GM19397 (cell line): ENCODE results near the gene KRT72.
"Not testable (repeated sequence)": the region's sequence is repeated elsewhere in the genome, so short reads cannot be mapped to it uniquely, and the experiment has no call there.

Experiments used
- ATAC-seq: cut with Tn5 transposase; IDR thresholded peaks from one replicate; pipeline ENCODE4 v1.9.1; 2021; ENCODE audit warnings: mild to moderate bottlenecking, moderate library complexity; ENCODE audit not compliant: unreplicated experiment

The KRT72 gene

DNA sequence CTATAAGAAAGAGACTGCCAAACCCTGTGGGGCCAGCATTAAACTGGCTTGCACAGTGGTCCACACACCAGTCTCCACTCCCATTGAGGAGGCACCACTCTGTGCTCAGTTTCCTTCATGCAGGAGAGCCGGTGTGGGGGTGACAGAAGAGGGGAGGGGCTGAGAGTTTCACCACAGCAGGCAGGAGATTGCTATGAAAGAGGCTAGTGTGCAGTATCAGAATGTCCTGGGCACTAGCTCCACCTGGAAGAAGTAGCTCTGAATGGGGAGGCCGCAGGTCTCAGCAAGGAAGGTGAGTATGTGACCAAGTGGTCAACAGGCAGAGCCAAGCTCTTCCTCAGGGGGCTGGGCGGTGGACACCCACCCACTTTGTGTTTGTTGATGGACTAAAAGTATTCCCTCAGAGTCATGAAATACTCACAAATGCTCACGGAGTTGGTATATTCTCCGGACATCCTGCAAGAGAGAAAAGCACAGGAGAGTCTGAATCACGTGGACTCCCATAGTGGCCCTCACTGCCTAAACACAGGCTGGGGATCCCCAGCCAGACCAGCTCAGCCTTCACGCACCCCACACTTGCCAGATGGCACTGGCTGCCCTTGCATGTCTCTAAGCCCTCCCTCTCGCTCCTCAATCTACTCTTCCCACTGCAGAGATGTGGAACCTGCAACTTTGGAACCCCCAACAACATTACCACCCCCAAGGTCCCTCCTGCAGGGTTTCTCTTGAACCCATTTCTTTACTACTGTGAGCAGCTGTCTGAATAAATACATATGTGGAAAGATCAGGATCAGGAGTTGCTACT lies 7.8 kb upstream of the KRT72 start:
- no peak for ATAC-seq

DNA sequence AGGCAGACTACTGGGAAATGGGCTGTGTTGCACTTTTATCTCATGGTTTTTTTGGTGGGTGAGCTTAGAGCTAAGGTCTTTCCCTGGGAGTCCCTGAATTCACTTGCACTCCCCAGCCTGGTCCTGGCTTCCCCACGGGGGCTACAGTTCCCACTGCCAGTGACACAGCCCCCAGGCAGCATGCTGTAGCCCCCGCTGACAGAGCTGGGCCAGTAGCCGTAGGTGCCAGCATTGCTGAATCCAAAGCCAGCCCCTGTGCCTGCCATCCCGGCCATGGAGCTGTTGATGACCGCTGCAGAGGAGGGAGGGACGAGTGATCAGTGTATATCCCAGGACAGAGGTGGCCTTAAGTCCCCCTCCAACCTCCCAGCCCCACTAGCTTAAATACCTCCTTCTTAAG lies 6.9 kb upstream of the KRT72 start:
- ATAC-seq: no peak

DNA sequence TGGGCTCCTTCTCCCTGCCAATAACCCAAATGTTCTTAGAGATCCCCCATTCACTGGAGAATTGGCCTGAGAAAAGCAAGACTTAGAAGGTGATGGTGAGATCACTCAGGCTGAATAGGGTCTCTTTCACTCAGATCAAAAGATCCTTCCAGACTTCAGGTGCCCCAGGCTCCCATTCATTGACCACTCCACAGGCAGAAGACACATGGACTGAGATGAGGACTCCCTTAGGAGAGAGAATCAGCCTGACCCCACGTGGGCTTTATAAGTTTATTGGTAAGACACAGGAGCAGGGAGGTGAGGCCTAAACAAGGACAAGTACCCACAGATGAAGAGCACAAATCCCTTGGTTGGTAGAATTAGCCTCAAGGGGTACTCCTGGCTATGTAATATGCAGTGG lies 6.1 kb upstream of the KRT72 start:
- no peak for ATAC-seq

DNA sequence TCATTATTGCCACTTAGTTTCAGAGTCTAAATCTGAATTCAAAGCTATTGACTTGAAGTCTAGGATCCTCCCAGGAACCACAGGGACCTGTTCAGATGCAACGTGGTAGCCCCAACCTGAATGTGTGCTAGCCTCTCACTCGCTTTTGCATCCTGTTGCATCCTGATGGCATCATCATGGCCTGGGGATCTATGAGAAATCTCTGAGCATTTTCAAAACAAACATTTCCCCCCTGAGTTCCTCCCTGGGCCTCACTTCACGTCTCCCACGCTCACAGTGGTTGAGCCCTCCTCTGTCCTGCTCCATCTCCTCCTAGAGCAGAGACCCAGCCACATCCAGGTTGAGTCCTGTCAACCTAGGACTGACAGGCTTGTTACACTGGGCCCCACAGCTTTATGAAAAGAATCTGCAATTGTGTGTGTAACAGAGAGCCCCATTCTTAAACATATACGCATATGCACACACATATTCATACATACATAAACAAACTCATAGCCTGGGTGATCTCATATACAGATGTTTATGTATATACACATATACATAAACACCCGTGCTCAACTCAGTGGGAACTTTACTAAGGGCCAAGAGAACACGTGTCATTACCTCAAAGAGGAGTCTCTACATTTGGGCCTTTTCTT lies 5.4 kb upstream of the KRT72 start:
- ATAC-seq: no peak

DNA sequence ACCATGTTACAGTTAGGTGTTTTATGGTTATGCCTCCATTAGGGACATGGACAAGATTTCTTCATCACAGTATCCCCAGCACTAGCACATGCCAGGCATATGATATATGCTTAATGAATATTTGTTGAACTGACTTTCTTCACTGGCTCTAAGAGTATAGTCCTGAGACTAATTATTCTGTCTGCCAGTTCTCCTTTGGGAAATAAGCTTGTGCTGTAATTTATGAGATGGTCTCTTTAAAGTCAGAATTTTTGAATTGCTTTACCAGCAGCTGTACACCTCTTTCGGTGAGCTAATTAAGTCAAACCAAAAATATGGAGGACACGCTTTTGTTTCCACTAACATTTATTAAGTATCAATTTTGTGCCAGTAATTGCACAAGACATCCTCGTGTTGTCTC lies 4.8 kb upstream of the KRT72 start:
- no peak for ATAC-seq

DNA sequence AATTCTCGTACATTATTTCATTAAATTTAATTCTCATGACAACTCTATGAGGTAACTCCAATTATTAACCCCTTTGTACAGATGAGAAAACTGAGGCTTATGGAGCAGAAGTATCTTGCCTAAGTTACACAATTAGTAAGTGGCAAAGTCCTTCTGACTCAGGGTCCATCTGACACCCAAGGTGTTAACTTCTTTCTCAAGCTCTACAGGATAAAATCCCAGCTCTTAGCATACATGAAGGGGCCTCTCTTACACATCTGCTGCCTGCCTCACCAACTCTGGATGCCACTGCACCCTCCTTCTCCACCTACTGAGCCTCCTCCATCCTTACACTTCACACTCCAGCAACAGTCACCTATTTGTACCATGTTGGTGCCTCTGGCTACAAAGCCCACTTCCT lies 4.3 kb upstream of the KRT72 start:
- no peak for ATAC-seq

DNA sequence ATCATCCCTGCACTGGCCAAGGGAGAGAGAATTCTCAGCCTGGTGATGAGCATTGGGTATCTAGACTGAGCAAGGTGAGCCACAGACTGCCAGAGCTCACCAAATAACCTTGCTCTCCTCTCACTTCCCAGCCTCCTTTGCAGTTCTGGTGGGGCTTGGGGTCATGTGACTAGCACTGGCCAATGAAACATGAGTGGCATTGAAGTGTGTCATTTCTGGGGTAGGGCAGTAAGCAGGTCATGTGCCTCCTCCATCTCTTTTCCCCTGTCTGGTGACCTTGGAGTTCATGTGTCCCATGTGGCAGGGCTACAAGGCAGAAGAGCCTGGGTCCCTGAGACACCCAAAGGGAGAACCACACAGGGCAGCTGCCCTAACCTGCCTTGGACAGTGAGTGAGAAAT lies 3.6 kb upstream of the KRT72 start:
- no peak for ATAC-seq

DNA sequence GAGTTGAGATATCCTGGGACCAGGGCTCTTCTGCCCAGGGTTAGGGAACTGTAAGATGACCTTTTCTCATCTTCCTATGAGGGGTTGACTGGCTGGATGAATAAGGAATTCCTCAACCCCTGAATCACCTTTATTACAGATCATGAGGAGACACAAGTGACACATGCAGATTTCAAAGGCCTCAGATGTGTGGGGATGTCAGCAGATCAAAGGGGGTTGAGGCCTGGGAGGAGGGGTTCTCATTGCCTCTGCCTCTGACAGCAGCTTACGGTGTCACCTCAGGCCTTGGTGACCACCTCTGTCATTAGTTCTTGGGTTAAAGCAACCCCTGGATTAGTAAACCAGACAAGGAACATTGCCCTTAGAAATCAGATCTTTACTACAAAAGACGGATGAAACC lies 2.1 kb upstream of the KRT72 start:
- no peak for ATAC-seq

DNA sequence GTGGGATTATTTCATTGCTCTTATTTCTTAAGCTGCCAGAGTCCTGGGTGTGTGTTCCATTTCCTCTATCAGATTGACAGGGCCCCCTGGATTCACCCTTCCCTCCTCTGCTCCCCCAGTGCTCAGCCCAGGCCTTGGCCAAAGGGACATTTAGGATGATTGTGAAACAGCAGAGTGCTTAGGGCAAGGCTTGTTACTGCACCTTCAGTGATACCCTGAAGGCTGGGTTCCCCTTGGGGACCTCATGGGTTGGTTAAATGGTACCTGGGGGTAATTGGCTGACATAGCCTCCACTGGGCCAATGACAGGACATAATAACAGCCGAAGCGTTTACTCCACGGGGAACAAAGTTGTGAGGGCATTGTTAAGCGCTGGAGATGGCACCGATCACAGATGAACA lies 1.3 kb upstream of the KRT72 start:
- no peak for ATAC-seq

DNA sequence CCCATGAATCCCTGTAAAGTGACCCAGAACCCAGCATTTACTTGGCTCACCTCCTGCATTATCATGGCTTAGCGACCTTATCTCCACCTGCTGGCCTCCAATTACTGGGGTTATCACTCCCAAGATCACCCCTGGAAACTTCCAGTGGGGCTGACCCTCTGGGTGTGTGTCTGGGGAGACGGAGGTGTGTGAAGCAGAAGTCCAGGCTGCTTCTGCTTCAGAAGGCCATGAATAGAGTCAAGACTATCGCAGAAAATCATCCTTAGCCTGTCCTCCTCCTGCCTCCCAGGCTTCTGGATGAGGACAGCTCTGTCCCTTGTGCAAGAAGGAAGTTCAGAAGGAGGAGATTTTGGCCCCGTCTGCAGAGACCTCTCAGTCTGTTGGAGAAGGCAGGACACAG lies 408 bp upstream of the KRT72 start:
- no peak for ATAC-seq

DNA sequence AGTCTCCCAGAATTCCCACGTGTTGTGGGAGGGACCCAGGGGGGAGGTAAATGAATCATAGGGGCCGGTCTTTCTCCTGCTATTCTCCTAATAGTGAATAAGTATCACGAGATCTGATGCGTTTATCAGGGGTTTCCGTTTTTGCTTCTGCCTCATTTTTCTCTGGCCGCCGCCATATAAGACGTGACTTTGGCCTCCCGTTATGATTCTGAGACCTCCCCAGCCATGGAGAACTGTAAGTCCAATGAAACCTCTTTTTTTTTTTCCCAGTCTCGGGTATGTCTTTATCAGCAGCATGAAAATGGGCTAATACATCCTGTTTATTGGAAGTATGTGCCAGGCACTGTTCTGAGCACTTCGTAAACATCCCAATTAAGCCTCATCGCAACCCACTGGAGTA lies 788 bp downstream of the KRT72 start:
- no peak for ATAC-seq

DNA sequence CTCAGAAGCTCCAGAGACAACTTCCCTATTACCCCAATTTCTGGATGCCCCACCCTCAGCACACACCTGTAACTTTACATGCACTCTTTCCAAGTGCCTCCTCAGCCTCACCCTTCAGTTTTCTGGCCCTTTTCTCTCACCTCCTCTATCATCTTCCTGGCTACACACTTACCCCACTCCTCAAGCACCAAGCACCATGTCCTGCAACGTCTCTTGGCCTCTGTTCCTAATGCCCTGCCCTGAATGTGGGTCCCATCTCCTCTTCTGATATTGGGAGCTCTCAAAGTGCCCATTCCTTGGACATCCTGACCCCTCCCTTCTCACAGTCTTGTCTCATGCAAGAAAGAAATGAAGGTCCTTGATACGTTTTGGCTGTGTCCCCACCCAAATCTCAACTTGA lies 1.2 kb downstream of the KRT72 start:
- no peak for ATAC-seq

DNA sequence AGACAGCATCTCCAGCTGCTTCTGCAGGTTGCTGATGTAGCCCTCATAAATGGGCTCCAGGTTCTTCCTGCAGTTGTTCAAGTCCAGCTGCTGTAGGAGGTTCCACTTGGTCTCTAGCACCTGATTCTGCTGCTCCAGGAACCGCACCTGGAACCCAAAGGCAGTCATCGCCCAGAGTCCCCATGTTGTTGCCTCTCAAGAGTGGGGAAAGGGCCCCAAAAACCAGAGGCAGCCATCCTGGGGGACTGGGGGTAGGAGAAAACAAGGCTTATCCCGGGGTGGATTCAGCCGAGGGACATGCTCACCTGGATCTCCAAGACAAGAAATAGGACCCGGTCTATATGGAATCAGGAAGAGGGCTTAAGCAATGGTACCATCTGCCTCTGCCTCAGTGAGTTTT lies 2.3 kb downstream of the KRT72 start:
- no peak for ATAC-seq

DNA sequence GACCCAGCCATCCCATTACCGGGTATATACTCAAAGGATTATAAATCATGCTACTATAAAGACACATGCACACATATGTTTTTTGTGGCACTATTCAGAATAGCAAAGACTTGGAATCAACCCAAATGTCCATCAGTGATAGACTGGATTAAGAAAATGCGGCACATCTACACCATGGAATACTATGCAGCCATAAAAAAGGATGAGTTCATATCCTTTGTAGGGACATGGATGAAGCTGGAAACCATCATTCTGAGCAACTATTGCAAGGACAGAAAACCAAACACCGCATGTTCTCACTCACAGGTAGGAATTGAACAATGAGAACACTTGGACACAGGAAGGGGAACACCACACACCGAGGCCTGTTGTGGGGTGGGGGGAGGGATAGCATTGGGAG lies 7.0 kb downstream of the KRT72 start:
- not testable (repeated sequence) for ATAC-seq

DNA sequence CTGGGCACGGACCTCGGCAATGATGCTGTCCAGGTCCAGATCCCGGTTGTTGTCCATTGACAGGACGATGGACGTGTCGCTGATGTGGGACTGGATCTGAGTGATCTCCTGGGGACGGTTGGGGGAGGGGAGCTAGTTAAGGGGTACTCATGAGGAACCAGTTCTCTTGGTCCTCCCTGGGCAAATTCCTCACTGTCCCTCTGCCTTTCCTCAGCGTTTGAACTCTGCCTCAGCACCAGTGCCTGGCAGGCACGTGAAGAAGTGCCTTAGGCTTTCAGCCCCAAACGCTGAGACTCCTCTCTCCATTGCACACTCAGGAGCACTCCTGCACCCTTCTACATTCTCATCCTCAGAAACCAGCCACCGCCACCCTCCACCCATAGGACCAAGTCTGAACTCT lies 9.7 kb downstream of the KRT72 start:
- no peak for ATAC-seq

DNA sequence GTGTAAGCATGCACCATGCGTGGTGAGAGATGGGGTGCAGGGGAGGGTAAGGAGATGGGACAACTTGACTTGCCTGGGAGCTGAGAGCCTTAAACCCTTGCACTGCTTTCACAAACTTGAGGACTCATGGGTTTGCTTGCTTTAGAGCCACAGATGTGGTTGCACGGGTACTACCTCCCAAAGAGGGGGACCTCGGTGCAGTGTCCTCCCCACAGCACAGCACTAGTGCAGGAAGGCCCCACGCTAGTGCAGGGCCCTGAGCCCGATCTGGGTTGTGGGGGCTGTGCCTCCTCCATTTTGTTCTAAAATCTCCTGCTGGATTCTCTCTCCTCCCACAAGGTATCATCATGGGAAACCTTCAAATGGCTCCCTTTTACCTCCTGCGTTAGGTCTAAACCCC lies 11.2 kb downstream of the KRT72 start:
- ATAC-seq: no peak

DNA sequence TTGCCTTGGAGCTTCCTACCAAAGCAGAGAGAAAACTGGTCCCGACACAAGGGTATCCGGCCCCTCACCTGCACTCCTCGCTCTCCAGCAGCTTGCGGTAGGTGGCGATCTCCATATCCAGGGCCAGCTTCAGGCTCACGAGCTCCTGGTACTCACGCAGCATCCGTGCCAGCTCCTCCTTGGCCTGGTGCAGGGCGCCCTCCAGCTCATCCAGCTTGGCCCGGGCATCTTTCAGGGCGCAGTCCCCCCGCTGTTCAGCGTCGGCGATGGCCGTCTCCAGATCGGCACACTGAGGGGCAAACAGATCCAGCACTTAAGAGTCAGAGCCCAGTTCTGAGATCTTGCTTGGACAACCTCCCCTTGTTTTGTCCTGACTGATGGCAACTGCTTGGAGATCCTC lies 13.7 kb downstream of the KRT72 start:
- ATAC-seq: no peak

DNA sequence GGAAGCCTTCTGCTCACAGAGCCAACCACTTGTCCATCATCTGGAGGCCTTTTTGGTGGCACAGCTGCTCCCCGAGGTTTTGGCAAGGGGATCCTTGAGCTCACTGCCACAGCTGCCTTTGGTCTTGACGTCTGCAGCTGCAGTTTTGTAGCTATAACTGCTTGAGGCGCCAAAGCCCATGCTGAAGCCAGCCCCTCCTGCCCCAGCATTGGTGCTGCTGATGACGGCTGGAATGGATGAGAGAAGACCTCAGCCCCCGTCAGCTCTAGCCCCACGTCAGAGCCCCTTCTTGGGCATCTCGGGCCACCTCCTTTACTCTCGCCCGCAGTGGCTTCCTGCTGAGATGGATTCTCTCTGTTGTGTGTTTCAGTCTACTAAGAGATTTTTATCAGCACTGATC lies 15.3 kb downstream of the KRT72 start:
- no peak for ATAC-seq

DNA sequence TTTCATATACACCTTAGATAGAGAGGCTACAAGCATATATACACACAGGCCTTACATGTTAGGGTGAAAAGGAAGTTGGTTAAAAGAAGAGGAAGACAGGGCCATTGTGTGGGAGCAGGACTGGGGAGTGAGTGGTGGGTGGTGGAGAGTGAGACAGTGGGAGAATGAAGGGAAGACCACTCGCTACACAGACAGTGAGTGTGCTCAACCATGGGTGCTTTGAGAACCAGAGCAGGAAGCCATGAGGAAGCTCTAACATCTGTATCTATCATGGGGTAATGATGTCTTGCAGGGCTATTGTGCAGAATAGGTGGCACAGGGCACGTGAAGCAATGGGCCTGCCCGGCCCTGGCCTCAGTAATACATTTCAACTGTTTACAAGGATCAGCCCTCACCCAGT lies 16.2 kb downstream of the KRT72 start:
- no peak for ATAC-seq

DNA sequence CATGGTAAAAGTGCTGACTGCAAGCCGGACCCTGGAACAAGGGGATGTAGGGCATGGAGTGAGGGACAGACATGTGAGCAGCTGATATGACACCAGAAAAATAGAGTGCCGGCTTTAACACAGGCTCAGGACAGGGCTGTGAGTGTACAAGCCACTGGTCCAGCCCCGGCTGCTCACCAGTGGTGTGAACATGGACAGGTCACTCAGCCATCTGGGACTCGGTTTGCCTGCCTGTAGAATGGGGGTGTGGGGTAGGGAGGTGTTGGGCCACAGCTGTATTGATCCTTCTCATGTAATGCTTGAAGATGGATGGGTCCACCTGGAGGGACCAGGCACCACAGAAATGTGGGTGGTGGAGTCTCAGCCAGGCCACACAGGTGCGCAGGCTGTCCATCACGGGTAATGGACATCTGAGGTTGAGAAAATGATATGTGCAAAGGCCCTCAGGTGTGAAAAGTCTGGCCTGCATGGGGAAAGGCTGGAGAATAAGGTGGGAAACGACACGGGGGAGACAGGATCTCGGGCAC lies 17.0 kb downstream of the KRT72 start:
- ATAC-seq: no peak

DNA sequence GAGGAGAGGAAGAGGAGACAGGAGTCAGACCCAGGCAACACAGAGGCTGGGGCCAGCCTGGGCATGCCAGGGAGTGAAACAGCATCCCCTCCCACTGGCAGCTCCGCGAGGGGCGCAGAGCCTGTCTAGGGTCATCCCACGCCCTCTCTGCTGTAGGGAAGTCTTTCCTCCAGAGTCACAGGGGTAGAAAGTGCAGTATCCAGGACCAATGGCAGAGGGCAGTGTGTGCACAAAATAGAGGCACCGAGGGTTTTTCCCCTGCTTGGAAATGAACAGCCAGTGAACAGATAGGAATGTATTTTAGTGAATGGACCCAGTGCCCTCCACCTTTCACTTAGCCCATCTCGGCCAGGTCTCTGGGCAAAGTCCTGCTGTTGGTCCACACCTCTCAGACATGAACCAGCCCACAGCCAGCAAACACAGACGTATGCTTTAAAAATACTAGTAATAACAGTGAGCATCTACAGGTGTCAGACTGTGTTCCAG lies 18.2 kb downstream of the KRT72 start:
- ATAC-seq: no peak

DNA sequence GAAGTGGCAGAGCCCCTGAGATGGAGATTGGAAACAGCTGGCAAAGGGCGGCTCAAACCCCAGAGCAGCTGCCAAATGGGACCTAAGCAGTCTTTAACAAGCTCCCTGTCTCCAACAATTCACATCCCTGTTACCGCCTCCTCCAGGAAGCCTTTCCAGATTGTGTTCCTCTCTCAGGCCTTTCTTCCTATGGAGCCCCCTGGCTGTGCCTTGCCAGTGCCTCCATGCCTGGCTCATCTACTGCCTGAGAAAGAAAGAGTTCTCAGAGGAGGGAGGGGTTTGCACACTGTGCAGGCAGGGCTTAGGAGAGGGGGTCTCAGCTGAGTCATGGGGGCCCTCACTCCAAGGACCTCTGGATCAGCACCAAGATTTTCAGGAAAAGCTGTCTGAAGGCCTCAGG lies 18.8 kb downstream of the KRT72 start:
- no peak for ATAC-seq
